SK-N-SH (cell line): ENCODE measurements around the gene WDR33.
"Not testable (repeated sequence)": the region's sequence is repeated elsewhere in the genome, so short reads cannot be mapped to it uniquely, and the experiment has no call there.

Experiments used
- POLR2AphosphoS5 ChIP-seq: IDR thresholded peaks from 2 replicates; pipeline ENCODE4 v1.6.1; 2012; ENCODE audit warnings: low read depth, low read length
- RXRA ChIP-seq: IDR thresholded peaks from 2 replicates; pipeline ENCODE4 v1.4.0; 2012; ENCODE audit warnings: low read depth, mild to moderate bottlenecking, borderline replicate concordance
- TF ChIP-seq, protein P1 (sequence below): fragments of 200-600 bp; sonication (generic); IDR thresholded peaks from 2 replicates; pipeline ENCODE4 v1.6.1; 2017; ENCODE audit warnings: antibody characterized with exemption, mild to moderate bottlenecking, moderate library complexity
- TF ChIP-seq, protein P2 (sequence below): IDR thresholded peaks from 2 replicates; pipeline ENCODE4 v1.4.0; 2012; ENCODE audit warnings: low read depth, borderline replicate concordance

DNA sequence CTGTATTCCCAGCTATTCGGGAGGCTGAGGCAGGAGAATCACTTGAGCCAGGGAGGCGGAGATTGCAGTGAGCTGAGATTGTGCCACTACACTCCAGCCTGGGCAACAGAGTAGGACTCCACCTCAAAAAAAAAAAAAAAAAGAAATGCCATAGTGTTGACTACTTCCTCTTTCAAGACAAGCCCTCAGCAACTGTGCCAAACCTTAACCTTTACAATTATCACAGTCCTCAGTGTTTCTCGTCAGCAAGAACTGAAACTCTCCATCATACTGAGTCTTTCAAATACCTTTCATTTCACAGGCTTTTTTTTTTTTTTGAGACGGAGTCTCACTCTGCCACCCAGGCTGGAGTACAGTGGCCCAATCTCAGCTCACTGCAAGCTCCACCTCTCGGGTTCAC lies 61.4 kb downstream of the WDR33 start:
- not testable (repeated sequence) for TF ChIP-seq RXRA, POLR2AphosphoS5
- TF ChIP-seq, protein P1, sequence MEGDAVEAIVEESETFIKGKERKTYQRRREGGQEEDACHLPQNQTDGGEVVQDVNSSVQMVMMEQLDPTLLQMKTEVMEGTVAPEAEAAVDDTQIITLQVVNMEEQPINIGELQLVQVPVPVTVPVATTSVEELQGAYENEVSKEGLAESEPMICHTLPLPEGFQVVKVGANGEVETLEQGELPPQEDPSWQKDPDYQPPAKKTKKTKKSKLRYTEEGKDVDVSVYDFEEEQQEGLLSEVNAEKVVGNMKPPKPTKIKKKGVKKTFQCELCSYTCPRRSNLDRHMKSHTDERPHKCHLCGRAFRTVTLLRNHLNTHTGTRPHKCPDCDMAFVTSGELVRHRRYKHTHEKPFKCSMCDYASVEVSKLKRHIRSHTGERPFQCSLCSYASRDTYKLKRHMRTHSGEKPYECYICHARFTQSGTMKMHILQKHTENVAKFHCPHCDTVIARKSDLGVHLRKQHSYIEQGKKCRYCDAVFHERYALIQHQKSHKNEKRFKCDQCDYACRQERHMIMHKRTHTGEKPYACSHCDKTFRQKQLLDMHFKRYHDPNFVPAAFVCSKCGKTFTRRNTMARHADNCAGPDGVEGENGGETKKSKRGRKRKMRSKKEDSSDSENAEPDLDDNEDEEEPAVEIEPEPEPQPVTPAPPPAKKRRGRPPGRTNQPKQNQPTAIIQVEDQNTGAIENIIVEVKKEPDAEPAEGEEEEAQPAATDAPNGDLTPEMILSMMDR = not testable (repeated sequence)
- TF ChIP-seq, protein P2, sequence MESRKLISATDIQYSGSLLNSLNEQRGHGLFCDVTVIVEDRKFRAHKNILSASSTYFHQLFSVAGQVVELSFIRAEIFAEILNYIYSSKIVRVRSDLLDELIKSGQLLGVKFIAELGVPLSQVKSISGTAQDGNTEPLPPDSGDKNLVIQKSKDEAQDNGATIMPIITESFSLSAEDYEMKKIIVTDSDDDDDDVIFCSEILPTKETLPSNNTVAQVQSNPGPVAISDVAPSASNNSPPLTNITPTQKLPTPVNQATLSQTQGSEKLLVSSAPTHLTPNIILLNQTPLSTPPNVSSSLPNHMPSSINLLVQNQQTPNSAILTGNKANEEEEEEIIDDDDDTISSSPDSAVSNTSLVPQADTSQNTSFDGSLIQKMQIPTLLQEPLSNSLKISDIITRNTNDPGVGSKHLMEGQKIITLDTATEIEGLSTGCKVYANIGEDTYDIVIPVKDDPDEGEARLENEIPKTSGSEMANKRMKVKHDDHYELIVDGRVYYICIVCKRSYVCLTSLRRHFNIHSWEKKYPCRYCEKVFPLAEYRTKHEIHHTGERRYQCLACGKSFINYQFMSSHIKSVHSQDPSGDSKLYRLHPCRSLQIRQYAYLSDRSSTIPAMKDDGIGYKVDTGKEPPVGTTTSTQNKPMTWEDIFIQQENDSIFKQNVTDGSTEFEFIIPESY = not testable (repeated sequence)
